Transverse colon (tissue), 3 donors: ENCODE data around the gene ONECUT1.

Source experiments
- CTCF ChIP-seq, 5 experiments: fragments of 200-600 bp in 3 of 5; fragments of 450-650 bp in 2 of 5; sonication (generic) in 3 of 5; IDR thresholded peaks; 1 replicate in 2 of 5; 2 replicates in 3 of 5; pipeline ENCODE4 v1.5.1; 2016 to 2017; ENCODE audit warnings: antibody characterized with exemption in 5 of 5, inconsistent platforms in 3 of 5, mild to moderate bottlenecking in 2 of 5, moderate library complexity in 1 of 5
- POLR2A ChIP-seq: fragments of 450-650 bp; IDR thresholded peaks from one replicate; pipeline ENCODE4 v1.6.1; 2016; ENCODE audit warnings: antibody characterized with exemption, mild to moderate bottlenecking, moderate library complexity

- no peak for TF ChIP-seq CTCF (IDR thresholded peaks at IDR 0.05)
- no peak for TF ChIP-seq POLR2A
Measured at GRCh38 chr15:52783191-52783829, 6.8 kb downstream of the ONECUT1 start.
